ENCODE results near the gene CCL15. TPM values are rescaled to one million over a fixed set of nuclear protein-coding genes. Genes with fewer than 3 reads are reported as not detected.

The CCL15 gene
- total RNA-seq, 4 donors from 2014 or later = 4.1 to 63.9 (median 27.0) TPM

DNA sequence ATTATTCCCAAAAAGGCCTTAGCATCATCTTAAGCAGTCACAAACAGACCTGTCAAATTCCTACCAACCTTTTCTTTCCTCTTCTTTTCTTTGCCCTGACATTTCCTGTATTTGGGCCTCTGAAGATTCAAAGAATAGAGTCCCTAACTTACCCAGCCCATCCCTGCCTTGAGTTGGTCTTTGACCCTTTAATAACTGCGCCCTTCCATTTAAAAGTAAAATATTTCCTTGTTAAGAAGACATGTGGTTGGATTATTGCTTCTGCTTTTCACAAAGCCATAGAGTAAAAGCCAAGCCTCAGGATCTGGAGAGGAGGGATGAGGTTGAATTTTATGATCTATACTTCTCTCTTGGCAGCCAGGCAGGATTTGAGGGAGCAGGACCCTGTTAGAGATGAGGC, 29.6 kb upstream of the CCL15 start:
- no peak for TF ChIP-seq POLR2A (IDR thresholded peaks at IDR 0.05)
- TF ChIP-seq, protein P1, sequence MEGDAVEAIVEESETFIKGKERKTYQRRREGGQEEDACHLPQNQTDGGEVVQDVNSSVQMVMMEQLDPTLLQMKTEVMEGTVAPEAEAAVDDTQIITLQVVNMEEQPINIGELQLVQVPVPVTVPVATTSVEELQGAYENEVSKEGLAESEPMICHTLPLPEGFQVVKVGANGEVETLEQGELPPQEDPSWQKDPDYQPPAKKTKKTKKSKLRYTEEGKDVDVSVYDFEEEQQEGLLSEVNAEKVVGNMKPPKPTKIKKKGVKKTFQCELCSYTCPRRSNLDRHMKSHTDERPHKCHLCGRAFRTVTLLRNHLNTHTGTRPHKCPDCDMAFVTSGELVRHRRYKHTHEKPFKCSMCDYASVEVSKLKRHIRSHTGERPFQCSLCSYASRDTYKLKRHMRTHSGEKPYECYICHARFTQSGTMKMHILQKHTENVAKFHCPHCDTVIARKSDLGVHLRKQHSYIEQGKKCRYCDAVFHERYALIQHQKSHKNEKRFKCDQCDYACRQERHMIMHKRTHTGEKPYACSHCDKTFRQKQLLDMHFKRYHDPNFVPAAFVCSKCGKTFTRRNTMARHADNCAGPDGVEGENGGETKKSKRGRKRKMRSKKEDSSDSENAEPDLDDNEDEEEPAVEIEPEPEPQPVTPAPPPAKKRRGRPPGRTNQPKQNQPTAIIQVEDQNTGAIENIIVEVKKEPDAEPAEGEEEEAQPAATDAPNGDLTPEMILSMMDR (IDR thresholded peaks at IDR 0.05) = no peak
- Histone ChIP-seq H3K27ac (peak overlapping the region in 3 of 4 donors; percentile 43 to 71 (median 49)), H3K27me3 (no peaks in the 10 kb centered on the region), H3K4me1 (peaks cover 0 to 5% (median 1%) of the 10 kb centered on the region in 4 donors), H3K9me3 (no peaks in the 10 kb centered on the region), H3K36me3 (no peaks in the 10 kb centered on the region), H3K4me3 (no peak overlapping the region)
- no peak for DNase-seq

DNA sequence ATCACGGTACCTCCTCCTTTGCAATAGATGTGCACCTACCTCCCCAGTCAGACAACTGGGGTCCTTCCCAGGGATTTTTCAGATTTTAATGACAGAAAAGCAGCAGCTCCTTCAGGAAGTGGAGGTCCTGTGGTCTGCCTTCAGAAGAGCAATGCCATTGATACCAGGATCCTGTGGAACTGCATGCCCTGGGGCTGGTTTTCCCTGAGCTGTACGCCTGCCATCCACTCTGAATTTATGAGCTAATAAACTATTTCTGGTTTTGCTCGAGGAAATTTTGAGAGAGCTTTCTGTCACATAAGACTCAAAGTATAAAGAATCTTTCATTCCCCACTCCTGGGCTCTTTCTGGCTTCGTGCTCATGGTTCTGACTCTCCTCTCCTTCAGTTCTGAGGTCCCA, 26.4 kb upstream of the CCL15 start:
- no peak for TF ChIP-seq POLR2A (IDR thresholded peaks at IDR 0.05)
- TF ChIP-seq, protein P1 (IDR thresholded peaks at IDR 0.05) = no peak
- DNase-seq = no peak
- Histone ChIP-seq H3K4me3 (no peak overlapping the region), H3K4me1 (peaks cover 0 to 9% (median 1%) of the 10 kb centered on the region in 4 donors), H3K36me3 (no peaks in the 10 kb centered on the region), H3K27me3 (no peaks in the 10 kb centered on the region), H3K9me3 (peaks cover 0 to 3% (median 0%) of the 10 kb centered on the region in 4 donors), H3K27ac (no peak overlapping the region)

DNA sequence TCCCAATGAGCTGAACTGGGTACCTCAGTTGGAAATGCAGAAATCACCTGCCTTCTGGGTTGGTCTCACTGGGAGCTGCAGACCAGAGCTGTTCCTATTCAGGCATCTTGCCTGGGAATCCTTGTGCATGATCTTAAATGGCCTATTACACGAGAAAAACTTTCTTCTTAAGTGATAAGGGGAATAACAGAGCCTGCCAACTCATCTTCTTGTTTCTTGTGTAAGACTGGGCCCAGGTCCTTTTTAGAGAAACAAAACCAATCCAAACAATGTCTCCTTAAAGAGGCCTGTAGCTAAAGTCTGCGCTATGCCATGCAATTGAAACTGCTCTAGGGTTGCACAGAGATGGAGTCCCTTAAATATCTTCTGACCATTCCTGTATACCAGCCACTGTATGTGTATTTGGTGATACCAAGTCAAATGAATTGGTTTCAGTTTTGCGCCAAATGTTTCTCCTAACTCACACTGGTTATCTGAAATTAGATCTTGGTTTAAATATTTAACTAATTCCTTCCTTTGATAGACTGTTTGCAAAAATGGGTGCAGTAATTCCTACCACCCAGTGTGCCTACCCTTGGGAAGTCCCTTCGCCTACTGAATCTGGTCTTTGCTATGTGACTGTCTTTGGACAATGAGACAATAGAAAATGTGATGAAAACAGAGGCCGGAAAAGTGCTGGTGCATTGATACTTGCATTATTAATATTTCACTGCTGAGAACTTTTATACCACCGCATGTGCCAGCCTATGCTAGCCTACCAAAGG, 22.9 kb upstream of the CCL15 start:
- TF ChIP-seq, protein P1 (IDR thresholded peaks at IDR 0.05) = no peak
- TF ChIP-seq POLR2A (IDR thresholded peaks at IDR 0.05) = no peak
- Histone ChIP-seq H3K27me3 (no peaks in the 10 kb centered on the region), H3K27ac (no peak overlapping the region), H3K4me3 (no peak overlapping the region), H3K36me3 (no peaks in the 10 kb centered on the region), H3K9me3 (peaks cover 0 to 3% (median 0%) of the 10 kb centered on the region in 4 donors), H3K4me1 (peaks cover 0 to 4% (median 0%) of the 10 kb centered on the region in 4 donors)
- no peak for DNase-seq

DNA sequence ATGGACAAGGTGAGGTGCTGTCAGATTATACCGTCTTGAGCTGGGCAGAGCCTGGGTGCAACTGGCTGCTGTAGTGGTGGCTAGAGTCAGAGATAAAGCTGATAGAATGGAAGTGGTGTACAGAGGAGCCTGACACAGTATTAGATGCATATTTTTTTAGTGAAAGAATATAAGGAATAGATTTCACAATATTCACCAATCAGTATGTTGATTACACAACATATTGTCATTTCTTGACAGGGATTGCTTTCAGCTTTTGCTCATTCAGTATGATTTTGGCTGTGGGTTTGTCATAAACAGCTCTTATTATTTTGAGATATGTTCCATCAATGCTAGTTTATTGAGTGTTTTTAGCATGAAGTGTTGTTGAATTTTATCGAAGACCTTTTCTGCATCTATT, 18.1 kb upstream of the CCL15 start:
- Histone ChIP-seq H3K27ac (no peak overlapping the region), H3K4me3 (no peak overlapping the region), H3K9me3 (peaks cover 0 to 3% (median 0%) of the 10 kb centered on the region in 4 donors), H3K36me3 (no peaks in the 10 kb centered on the region), H3K27me3 (no peaks in the 10 kb centered on the region), H3K4me1 (no peaks in the 10 kb centered on the region)
- no peak for DNase-seq
- TF ChIP-seq, protein P1 (IDR thresholded peaks at IDR 0.05) = no peak
- TF ChIP-seq POLR2A (IDR thresholded peaks at IDR 0.05) = no peak

DNA sequence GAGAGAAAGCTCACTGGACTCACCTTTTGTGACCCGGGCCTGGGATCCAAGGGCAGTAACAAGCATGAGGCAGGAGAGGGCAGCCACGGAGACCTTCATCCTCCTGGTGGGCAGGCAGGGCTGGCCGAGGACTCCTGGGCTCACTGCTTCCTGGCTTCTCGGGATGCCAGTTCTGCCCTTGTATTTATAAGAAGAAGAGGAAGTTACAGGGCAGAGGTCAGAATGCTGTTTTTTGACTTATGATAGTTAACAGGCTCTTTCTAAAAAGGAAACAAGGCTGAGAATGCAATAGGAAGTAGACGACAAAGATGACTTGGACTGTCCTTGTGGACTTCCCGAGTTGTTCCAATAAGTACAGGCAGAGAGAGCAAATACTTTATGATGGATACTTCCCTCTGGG, 16.4 kb upstream of the CCL15 start, which contains the start of gene CCL23:
TSS of gene CCL23 (minus strand) at position 174 of the 400 bp plus-strand sequence. CDS start at position 99, 75 bp downstream.
- H3K4me1 ChIP-seq = no peaks in the 10 kb centered on the region
- TF ChIP-seq POLR2A (IDR thresholded peaks at IDR 0.05) = no peak
- TF ChIP-seq, protein P1 (IDR thresholded peaks at IDR 0.05) = no peak
- no peaks in the 10 kb centered on the region for H3K36me3 ChIP-seq
- DNase-seq = no peak
- H3K9me3 ChIP-seq = no peaks in the 10 kb centered on the region
- H3K4me3 ChIP-seq = no peak within 1 kb of the TSS
- H3K27ac ChIP-seq = no peak within 1 kb of the TSS
- no peaks in the 10 kb centered on the region for H3K27me3 ChIP-seq

All from Peyer's patch (tissue), 4 donors.